Measurements from ENCODE around the gene CPT1C.

DNA sequence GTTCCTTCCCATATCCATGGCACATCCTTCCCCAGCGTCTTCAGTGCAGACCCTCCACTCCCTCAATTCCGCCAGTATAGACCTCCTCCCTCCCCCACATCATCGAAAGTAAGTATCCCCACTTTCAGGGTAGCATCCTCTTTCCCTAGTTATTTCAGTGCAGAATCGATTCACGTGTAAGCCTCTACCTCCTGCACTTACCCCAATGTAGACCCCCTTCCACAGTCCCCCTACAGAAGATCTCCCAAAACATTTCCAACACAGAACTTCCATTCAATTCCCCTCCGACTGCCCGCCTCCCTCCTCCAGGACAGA is 25.9 kb upstream of the CPT1C start:
- no peak for TF ChIP-seq POLR2A (IDR thresholded peaks at IDR 0.05; ENCODE audit: low read depth, low read length)
- TF ChIP-seq PAX5 (IDR thresholded peaks at IDR 0.05; ENCODE audit: insufficient read depth, low read length, severe bottlenecking) = no peak
- TF ChIP-seq TAF1 (IDR thresholded peaks at IDR 0.05; ENCODE audit: low read depth, low read length) = no peak; the same call in 1 of the 2 replicates
- TF ChIP-seq POLR2AphosphoS5 (IDR thresholded peaks at IDR 0.05; ENCODE audit: low read depth, low read length) = no peak
- no peak for TF ChIP-seq SPI1 (IDR thresholded peaks at IDR 0.05; ENCODE audit: low read depth, low read length)
- no peak for TF ChIP-seq POU2F2 (IDR thresholded peaks at IDR 0.05; ENCODE audit: low read depth, low read length)
